Endothelial cell of umbilical vein (primary cell): ENCODE measurements around the gene CTTN. TPM values are rescaled to one million over a fixed set of nuclear protein-coding genes. Genes with fewer than 3 reads are reported as not detected.

Experiments
- BruUV-seq: library from RNA; stranded (reverse); fragments of 400-500 nt; replicated peaks from 2 replicates; lab custom pipeline; 2021; lab: Mats Ljungman, UMichigan
- CTCF ChIA-PET: fragments of 300-600, 350-600 bp; sonication (Branson Sonifier 250); formaldehyde crosslinking; loops from one replicate; lab custom pipeline; 2021; ENCODE audit warnings: antibody characterized with exemption, inconsistent platforms; lab: Charles Lee
- POLR2A ChIA-PET: fragments of 300-600, 350-600 bp; sonication (Branson Sonifier 250); formaldehyde crosslinking; loops from one replicate; lab custom pipeline; 2021; ENCODE audit warnings: antibody characterized with exemption, inconsistent platforms; lab: Charles Lee
- DNase-seq: peaks from one replicate; pipeline ENCODE4 v3.0.0-alpha.2; 2011; ENCODE audit warnings: low read depth, low spot score
- FAIRE-seq: peaks from 2 replicates; lab custom pipeline; 2011; peaks lifted over from hg19 to GRCh38; lab: Jason Lieb, UNC
- H2AFZ ChIP-seq: 2 replicates; pipeline ENCODE4 v1.6.0; 2012; ENCODE audit warnings: low read depth, low read length, control low read depth, inconsistent platforms
- H3K27ac ChIP-seq: 2 replicates; pipeline ENCODE4 v1.5.1; 2011; ENCODE audit warnings: low read depth, mild to moderate bottlenecking, control low read depth, low read length, moderate library complexity; ENCODE audit not compliant: insufficient read depth
- H3K27me3 ChIP-seq, 2 experiments: 2 replicates each; pipeline versions ENCODE4 v1.6.0 to v1.6.1; 2011; ENCODE audit warnings: low read length in 2 of 2, mixed read lengths in 1 of 2; ENCODE audit not compliant: control insufficient read depth in 2 of 2, insufficient read depth in 2 of 2
- H3K36me3 ChIP-seq, 2 experiments: 2 replicates in 1 of 2; 3 replicates in 1 of 2; pipeline ENCODE4 v1.5.1; 2011; ENCODE audit warnings: low read length in 2 of 2, mild to moderate bottlenecking in 1 of 2, moderate library complexity in 1 of 2; ENCODE audit not compliant: control insufficient read depth in 2 of 2, insufficient read depth in 2 of 2; ENCODE audit errors: extremely low read depth in 1 of 2
- H3K4me1 ChIP-seq: 3 replicates; pipeline ENCODE4 v1.5.1; 2011; ENCODE audit warnings: mild to moderate bottlenecking, low read length; ENCODE audit not compliant: control insufficient read depth, insufficient read depth; ENCODE audit errors: extremely low read depth
- H3K4me2 ChIP-seq: 2 replicates; pipeline ENCODE4 v1.6.1; 2011; ENCODE audit warnings: low read length, control low read depth, mixed read lengths; ENCODE audit not compliant: insufficient read depth
- H3K4me3 ChIP-seq, 3 experiments: fragments of 200-600 bp in 1 of 3; sonication (generic), shearing (Covaris generic) in 1 of 3; replicated peaks in 1 of 3; 2 replicates each; pipeline ENCODE4 v1.5.1; 2011 to 2016; ENCODE audit warnings: control low read depth in 3 of 3, low read length in 3 of 3, mild to moderate bottlenecking in 2 of 3, inconsistent platforms in 1 of 3, low read depth in 1 of 3, moderate library complexity in 1 of 3; ENCODE audit not compliant: insufficient read depth in 1 of 3
- H3K79me2 ChIP-seq: 2 replicates; pipeline ENCODE4 v1.6.0; 2012; ENCODE audit warnings: low read length, inconsistent platforms; ENCODE audit not compliant: control insufficient read depth, insufficient read depth
- H3K9ac ChIP-seq: replicated peaks from 2 replicates; pipeline ENCODE3; 2011; ENCODE audit warnings: low read length, control low read depth; ENCODE audit not compliant: insufficient read depth; ENCODE audit errors: extremely low read depth
- H3K9me1 ChIP-seq: replicated peaks from 3 replicates; pipeline ENCODE4 v1.6.0; 2011; ENCODE audit warnings: mild to moderate bottlenecking, low read length; ENCODE audit not compliant: control insufficient read depth, insufficient read depth; ENCODE audit errors: extremely low read depth
- H3K9me3 ChIP-seq: replicated peaks from 2 replicates; pipeline ENCODE4 v1.5.1; 2012; ENCODE audit warnings: low read length, inconsistent platforms; ENCODE audit not compliant: control insufficient read depth, insufficient read depth
- H4K20me1 ChIP-seq: replicated peaks from 2 replicates; pipeline ENCODE3; 2011; ENCODE audit warnings: mild to moderate bottlenecking, low read length; ENCODE audit not compliant: control insufficient read depth, insufficient read depth; ENCODE audit errors: extremely low read depth
- EZH2 ChIP-seq: IDR thresholded peaks from 2 replicates; pipeline ENCODE4 v1.6.1; 2012; ENCODE audit warnings: borderline replicate concordance, low read depth, mild to moderate bottlenecking, moderate library complexity, low read length, inconsistent platforms; ENCODE audit not compliant: severe bottlenecking
- FOS ChIP-seq: IDR thresholded peaks from 2 replicates; pipeline ENCODE4 v1.6.1; 2011; ENCODE audit warnings: mild to moderate bottlenecking, low read length, moderate library complexity, borderline replicate concordance; ENCODE audit not compliant: insufficient read depth
- GATA2 ChIP-seq: IDR thresholded peaks from 2 replicates; pipeline ENCODE4 v1.7.0; 2011; ENCODE audit warnings: low read depth, mild to moderate bottlenecking, moderate library complexity, mixed read lengths, low read length; ENCODE audit not compliant: insufficient read length, insufficient read depth
- JUN ChIP-seq: IDR thresholded peaks from 2 replicates; pipeline ENCODE4 v1.6.1; 2011; ENCODE audit warnings: borderline replicate concordance, low read depth; ENCODE audit not compliant: insufficient read length, insufficient read depth
- MYC ChIP-seq: IDR thresholded peaks from one replicate; pipeline ENCODE4 v1.6.1; 2011; ENCODE audit warnings: mild to moderate bottlenecking, low read depth, low read length
- POLR2A ChIP-seq: IDR thresholded peaks from 2 replicates; pipeline ENCODE4 v1.6.1; 2012; ENCODE audit warnings: low read depth, mild to moderate bottlenecking, control low read depth, low read length
- POLR2AphosphoS5 ChIP-seq: IDR thresholded peaks from 2 replicates; pipeline ENCODE4 v1.6.1; 2012; ENCODE audit warnings: low read depth, mild to moderate bottlenecking, control low read depth, low read length, moderate library complexity; ENCODE audit not compliant: insufficient read depth
- dilution Hi-C: fragments of 300-500 bp; cut with MboI; formaldehyde crosslinking; loops from one replicate; pipeline ENCODE4 v1.15.0; 2019; ENCODE audit warnings: low sequenced_read_pairs; ENCODE audit not compliant: extremely low pct_ligation_motif_present
- intact Hi-C: fragments of 100-400 bp; cut with micrococcal nuclease; formaldehyde crosslinking; loops from one replicate; pipeline ENCODE4 v1.10.0; 2022
- polyA plus RNA-seq, 4 experiments: library from polyadenylated mRNA; depleted of rRNA in 3 of 4; stranded (reverse) in 3 of 4; unstranded in 1 of 4; fragments of >200 nt; gene quantifications; 2 replicates each; pipeline versions ENCODE4 v1.2.1 to v1.2.3, GENCODE V29; 2011 to 2012; ENCODE audit warnings: missing spikeins in 1 of 4
- total RNA-seq: library from RNA; stranded (reverse); gene quantifications from 2 replicates; pipeline ENCODE4 v1.2.3, GENCODE V29; 2021
- TF ChIP-seq, protein P1 (sequence below): IDR thresholded peaks from 2 replicates; pipeline ENCODE4 v1.6.1; 2011; ENCODE audit not compliant: insufficient read depth, insufficient read length
- TF ChIP-seq, protein P2 (sequence below), 2 donors: IDR thresholded peaks; 1 replicate in 1 of 2; 2 replicates in 1 of 2; pipeline ENCODE4 v1.5.1; 2011; ENCODE audit warnings: low read length in 2 of 2, mild to moderate bottlenecking in 2 of 2, moderate library complexity in 2 of 2, control low read depth in 1 of 2, inconsistent platforms in 1 of 2, low read depth in 1 of 2; ENCODE audit not compliant: insufficient read depth in 1 of 2; ENCODE audit errors: extremely low read depth in 1 of 2

Gene CTTN
- total and polyA plus RNA-seq, 2 donors (not counting 3 experiments of a cell fraction or from before 2014, with no cell fraction given), result 161 to 330 TPM

DNA sequence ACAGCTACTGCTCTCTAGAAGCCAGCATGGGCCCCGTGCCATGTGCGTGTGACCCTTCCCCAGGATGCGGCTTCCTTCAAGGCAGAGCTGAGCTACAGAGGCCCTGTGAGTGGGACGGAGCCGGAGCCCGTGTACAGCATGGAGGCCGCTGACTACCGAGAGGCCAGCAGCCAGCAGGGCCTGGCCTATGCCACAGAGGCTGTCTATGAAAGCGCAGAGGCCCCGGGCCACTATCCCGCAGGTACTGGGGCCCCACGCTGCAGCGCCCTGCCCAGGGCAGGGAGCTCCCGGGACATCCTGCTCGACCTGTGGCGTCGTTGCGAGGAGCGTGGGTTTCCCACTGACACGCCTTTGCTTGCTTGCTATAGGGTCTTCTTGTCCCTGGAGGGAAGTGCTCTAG is 34.7 kb downstream of the CTTN start:
- no peaks in the 10 kb centered on the region for H3K79me2 ChIP-seq
- BruUV-seq, result no TSS peak
- H2AFZ ChIP-seq, result no peak overlapping the region
- H3K27me3 ChIP-seq, result no peaks in the 10 kb centered on the region
- H3K9me3 ChIP-seq, result no peaks in the 10 kb centered on the region
- H3K27ac ChIP-seq, result no peak overlapping the region
- no peak overlapping the region for H3K9ac ChIP-seq
- intact Hi-C loops (no loop called here), dilution Hi-C loops (no loop called here)
- no peak overlapping the region for H3K4me3 ChIP-seq
- H3K4me1 ChIP-seq, result no peaks in the 10 kb centered on the region
- no peaks in the 10 kb centered on the region for H3K9me1 ChIP-seq
- no peak overlapping the region for H3K4me2 ChIP-seq
- FAIRE-seq (no peak), DNase-seq (no peak)
- H4K20me1 ChIP-seq, result no peaks in the 10 kb centered on the region
- TF ChIP-seq GATA2 (no peak), EZH2 (no peak), POLR2AphosphoS5 (no peak), FOS (no peak), JUN (no peak), MYC (no peak), POLR2A (no peak)
- TF ChIP-seq, protein P1, sequence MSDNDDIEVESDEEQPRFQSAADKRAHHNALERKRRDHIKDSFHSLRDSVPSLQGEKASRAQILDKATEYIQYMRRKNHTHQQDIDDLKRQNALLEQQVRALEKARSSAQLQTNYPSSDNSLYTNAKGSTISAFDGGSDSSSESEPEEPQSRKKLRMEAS, result no peak
- TF ChIP-seq, protein P2, sequence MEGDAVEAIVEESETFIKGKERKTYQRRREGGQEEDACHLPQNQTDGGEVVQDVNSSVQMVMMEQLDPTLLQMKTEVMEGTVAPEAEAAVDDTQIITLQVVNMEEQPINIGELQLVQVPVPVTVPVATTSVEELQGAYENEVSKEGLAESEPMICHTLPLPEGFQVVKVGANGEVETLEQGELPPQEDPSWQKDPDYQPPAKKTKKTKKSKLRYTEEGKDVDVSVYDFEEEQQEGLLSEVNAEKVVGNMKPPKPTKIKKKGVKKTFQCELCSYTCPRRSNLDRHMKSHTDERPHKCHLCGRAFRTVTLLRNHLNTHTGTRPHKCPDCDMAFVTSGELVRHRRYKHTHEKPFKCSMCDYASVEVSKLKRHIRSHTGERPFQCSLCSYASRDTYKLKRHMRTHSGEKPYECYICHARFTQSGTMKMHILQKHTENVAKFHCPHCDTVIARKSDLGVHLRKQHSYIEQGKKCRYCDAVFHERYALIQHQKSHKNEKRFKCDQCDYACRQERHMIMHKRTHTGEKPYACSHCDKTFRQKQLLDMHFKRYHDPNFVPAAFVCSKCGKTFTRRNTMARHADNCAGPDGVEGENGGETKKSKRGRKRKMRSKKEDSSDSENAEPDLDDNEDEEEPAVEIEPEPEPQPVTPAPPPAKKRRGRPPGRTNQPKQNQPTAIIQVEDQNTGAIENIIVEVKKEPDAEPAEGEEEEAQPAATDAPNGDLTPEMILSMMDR (IDR thresholded peaks at IDR 0.05; ENCODE audit: extremely low read depth in 1 of 2, insufficient read depth in 1 of 2, low read depth in 1 of 2, low read length in 2 of 2), result no peak
- ChIA-PET POLR2A (no interaction called here), CTCF (no interaction called here)
- peaks cover 11 to 76% of the 10 kb centered on the region in 2 experiments for H3K36me3 ChIP-seq
